ENCODE results near the gene ATF4.

GRCh38 chr22:39570226-39570625 is 49.9 kb downstream of the ATF4 start:
- TF ChIP-seq GATA3 (IDR thresholded peaks at IDR 0.05; ENCODE audit: low read depth, low read length) (no peak), GATA2 (IDR thresholded peaks at IDR 0.05; ENCODE audit: low read depth, low read length) (no peak)

Data from SH-SY5Y (cell line).